GM20000 (cell line): Measurements from ENCODE around the gene MYO1D.

Source experiments
- DNase-seq: peaks from one replicate; pipeline ENCODE4 v3.0.0; 2012; ENCODE audit warnings: low spot score
- TF ChIP-seq, protein P1 (sequence below): IDR thresholded peaks from 2 replicates; pipeline ENCODE4 v1.5.1; 2012; ENCODE audit warnings: mild to moderate bottlenecking, control low read depth; ENCODE audit errors: extremely low read depth, missing control alignments

MYO1D gene

DNA sequence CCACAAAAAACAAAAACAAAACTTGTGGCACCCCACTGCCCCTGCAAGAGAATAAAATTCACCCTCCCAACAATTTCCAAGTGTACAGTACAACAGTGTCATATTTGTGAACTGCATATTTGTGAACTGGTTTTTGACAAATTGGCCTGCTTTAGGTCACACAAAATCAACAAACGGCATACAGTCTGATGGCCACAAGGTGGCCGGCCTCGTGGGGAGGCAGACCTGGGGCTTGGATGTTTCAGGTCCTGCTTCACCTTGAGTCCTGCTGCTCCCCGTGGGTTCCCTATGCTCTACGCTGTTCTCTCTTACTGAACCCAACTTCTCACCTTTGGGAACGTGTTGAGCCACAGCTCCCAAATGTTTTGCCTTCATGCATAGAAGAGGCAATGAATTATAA, 287.9 kb downstream of the MYO1D start:
- no peak for DNase-seq
- TF ChIP-seq, protein P1, sequence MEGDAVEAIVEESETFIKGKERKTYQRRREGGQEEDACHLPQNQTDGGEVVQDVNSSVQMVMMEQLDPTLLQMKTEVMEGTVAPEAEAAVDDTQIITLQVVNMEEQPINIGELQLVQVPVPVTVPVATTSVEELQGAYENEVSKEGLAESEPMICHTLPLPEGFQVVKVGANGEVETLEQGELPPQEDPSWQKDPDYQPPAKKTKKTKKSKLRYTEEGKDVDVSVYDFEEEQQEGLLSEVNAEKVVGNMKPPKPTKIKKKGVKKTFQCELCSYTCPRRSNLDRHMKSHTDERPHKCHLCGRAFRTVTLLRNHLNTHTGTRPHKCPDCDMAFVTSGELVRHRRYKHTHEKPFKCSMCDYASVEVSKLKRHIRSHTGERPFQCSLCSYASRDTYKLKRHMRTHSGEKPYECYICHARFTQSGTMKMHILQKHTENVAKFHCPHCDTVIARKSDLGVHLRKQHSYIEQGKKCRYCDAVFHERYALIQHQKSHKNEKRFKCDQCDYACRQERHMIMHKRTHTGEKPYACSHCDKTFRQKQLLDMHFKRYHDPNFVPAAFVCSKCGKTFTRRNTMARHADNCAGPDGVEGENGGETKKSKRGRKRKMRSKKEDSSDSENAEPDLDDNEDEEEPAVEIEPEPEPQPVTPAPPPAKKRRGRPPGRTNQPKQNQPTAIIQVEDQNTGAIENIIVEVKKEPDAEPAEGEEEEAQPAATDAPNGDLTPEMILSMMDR, result no peak

DNA sequence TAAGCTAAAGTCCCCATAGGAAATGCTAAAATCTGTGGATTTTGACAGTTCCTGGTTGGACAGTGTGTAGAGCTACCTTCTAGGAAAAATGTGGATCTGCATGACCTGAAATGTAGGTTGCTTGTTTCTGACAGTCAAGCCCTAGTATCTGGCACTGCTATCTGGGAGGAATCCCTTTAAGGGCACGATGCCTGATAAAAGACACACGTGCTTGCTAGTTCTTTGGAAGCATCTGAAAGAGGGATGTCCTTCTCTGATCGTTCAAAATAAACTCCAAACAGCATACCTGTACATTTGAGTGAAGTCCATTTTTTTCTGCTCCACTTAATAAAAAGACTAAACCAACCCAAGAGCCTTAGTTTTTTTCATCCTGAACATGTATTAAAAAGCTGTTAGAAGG, 288.8 kb downstream of the MYO1D start:
- TF ChIP-seq, protein P1, result no peak
- DNase-seq, result no peak

DNA sequence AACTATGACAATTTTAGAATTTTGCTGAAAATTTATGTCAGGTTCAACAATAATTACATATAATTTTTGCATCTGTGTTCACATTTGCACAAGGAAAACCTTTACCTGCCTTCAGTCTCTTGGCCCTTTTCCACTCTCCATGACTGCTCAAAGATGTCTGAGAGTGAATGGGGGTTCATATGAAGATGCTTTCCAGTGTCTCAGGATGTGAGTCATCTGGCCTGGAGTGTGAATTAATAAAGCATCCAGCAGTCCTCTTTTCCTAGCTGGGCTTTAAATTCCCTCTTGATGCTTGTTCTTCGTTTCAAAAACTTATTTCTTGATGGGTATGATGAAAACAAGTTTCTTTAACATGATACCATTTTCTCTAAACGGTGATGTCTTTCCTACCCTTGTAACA, 290.3 kb downstream of the MYO1D start:
- TF ChIP-seq, protein P1, result no peak
- no peak for DNase-seq

DNA sequence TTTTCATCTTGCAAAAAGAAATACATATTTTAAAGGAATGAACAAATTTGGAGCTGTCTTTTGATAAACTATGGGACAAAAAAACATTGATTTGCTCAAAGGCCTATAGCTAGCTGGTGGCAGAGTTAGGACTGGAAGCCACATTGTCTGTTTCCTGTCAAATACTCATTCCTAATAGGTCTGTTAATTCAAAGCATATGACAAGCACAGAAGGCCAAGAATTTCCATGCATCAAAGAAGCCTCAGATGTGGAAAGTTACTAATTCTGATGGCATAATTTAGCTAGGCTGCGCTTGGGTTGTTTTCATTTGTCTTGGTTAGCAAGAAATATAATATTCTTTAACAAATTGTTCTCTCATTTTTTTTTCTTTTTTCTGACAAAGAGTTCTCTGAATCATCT, 292.1 kb downstream of the MYO1D start:
- TF ChIP-seq, protein P1, result no peak
- no peak for DNase-seq

DNA sequence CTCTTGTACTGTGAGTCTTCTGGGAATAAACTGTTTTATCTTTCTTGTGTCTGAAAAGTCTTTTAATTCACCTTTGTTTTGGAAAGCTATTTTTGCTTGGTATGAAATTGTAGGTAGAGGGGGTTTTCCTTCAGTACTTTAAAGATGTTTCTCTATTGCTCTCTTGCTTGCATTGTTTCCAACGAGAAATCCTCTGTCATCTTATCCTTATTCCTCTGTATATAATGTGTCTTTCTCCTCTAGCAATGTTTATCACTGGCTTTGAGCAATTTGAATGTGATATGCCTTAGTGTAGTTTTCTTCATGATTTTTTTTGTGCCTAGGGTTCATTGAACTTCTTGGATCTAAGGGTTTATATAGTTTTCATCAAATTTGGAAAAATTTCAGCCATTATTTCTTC, 293.9 kb downstream of the MYO1D start:
- TF ChIP-seq, protein P1, result no peak
- DNase-seq, result no peak

DNA sequence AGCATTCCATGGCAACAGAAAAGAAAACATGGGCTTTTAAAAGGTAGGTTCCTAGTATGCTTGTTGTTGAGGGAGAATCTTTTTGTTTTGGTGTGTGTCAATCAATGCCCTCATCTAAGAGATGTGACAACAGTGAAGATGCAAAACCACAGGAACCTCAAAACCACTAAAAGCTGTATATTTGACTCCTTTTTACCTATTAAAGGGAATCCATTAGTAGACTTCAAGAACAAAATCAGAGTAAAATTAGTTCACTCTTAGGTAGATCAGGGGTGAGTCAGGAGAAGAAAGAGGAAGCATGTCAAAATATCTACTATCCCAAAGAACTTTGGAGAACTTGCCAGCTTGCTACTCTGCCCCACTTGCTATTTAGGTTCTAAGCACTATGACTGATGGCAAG, 301.1 kb downstream of the MYO1D start:
- TF ChIP-seq, protein P1, result no peak
- DNase-seq, result no peak

DNA sequence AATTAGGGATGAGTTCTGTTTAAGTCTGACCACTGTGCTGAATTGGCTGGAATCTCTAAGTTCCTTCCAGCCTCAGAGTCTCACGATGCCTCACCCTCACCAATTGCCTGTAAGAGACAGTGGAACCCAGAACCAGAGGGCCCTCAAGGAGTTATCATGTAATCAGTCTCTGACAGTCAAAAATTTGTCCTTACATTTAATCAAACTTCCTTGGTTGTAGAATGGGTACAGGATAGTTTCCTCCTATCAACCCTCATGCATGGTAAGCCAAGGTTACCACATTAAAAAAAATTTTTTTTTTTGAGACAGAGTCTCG, 306.9 kb downstream of the MYO1D start:
- TF ChIP-seq, protein P1, result no peak
- no peak for DNase-seq
